EL (cell line): ENCODE data around the gene RPL11.
A peak's percentile ranks its signal among the peaks of the same experiment; 100 is the strongest.
"Not testable (repeated sequence)": the region's sequence is repeated elsewhere in the genome, so short reads cannot be mapped to it uniquely, and the experiment has no call there.

Experiments
- DNase-seq: peaks from one replicate; pipeline ENCODE4 v3.0.0-alpha.2; 2016

RPL11 gene

DNA sequence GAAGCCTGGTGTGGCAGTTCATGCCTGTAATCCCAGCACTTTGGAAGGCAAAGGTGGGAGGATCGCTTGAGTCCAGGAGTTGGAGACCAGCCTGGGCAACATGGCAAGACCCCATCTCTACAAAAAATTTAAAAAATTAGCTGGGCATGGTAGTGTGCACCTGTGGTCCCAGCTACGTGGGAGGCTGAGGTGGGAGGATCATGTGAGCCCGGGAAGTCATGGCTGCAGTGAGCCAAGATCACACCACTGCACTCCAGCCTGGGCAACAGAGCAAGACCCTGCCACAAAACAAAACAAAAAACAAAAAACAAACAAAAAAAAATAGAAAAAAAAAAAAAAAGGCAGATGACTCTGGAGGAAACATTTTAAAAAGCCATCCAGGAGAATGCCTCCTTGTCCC lies 3.9 kb upstream of the RPL11 start:
- not testable (repeated sequence) for DNase-seq

DNA sequence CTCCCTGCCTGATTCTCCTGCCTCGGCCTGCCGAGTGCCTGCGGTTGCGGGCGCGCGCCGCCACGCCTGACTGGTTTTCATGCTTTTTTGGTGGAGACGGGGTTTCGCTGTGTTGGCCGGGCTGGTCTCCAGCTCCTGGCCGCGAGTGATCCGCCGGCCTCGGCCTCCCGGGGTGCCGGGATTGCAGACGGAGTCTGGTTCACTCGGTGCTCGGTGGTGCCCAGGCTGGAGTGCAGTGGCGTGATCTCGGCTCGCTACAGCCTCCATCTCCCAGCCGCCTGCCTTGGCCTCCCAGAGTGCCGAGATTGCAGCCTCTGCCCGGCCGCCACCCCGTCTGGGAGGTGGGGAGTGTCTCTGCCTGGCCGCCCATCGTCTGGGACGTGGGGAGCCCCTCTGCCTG lies 3.3 kb upstream of the RPL11 start:
- not testable (repeated sequence) for DNase-seq

DNA sequence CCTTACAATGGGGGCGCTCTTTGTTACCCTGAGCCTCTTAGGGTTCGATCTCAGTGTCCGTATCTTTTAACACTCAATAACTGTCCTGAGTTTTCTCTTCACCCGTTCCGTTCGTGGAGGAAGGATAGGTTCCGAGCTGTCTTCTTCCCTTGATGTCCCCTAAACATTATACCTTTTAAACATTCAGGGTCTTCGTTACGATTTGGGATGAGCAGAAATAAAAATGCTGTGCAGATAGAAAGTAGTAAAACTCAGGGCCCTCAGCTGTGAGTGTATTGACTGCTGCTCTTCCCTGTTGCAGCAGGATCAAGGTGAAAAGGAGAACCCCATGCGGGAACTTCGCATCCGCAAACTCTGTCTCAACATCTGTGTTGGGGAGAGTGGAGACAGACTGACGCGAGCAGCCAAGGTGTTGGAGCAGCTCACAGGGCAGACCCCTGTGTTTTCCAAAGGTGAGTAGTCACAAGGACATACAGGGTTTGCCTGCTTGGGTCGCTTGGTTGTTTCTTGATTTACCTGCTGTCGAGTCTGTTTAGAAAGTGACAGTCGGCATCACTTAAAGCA lies 784 bp downstream of the RPL11 start:
- DNase-seq: no peak

DNA sequence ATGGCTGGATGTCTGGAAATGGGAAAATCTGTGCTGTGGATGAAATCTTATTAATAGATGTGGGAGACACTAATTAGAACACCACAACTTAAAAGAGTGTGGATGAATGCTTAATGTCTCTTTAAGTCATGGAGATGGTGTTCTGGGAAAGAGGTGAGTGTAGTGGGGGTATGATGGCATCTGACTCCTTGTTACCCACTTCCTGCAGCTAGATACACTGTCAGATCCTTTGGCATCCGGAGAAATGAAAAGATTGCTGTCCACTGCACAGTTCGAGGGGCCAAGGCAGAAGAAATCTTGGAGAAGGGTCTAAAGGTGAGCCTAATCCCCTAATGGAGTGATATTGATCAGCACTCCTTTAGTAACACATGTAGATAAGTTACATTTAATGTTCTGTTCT lies 2.0 kb downstream of the RPL11 start:
- DNase-seq: no peak

DNA sequence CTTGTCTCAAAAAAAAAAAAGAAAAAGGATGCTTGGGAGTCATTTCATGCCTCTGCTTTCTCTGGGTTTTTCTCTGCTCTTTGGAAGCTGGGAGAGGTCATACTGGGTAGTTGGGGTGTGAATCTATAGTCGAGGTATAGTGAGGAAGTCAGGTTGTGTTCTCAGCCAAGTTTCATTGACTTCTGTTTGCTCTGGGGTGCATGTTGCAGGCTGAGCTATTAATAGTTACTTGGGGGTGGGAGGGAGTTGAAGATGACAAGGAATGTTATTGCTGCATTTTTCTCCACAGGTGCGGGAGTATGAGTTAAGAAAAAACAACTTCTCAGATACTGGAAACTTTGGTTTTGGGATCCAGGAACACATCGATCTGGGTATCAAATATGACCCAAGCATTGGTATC lies 2.8 kb downstream of the RPL11 start:
- no peak for DNase-seq

DNA sequence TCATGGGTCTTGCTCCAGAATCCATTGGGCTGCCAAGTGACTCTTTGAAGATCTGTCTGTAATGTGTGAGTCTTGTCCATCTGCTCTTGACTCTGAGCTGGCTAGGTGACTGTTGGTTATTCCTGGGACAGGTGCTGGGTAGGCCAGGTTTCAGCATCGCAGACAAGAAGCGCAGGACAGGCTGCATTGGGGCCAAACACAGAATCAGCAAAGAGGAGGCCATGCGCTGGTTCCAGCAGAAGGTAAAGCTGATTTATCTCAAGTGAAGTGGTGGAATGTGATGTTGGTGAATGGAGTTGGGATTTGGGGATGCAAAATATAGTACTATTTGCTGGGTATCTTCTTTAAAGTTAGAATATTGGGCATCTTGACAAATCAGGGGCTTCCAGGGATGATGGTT lies 4.1 kb downstream of the RPL11 start:
- no peak for DNase-seq

DNA sequence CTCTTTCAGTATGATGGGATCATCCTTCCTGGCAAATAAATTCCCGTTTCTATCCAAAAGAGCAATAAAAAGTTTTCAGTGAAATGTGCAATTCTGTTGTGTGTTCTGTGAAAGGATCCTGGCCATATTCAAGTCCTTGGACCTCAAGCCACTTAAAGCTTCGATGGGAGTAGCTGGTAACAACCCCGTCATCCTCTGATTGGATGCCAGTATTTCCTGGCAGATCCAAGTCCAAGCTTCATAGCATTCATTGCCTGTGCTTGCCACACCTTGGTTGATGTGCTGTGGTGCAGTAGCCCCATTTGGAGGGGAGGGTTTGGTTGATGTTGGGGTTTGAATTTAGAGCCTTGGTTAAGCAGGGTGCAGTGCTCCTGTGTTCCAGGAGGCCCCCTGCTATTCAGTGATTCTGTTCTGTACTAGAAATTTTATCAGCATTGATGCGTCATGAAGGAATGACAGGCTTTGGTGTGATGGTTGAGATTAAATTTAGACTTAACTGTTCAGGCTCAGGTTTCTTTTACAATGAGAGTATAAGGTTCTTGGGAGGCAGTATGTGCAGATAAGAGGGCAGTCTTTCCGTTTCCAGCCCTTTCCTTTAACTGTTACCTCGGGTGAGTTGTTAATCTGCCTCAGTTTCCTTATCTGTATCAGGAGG lies 4.9 kb downstream of the RPL11 start:
- DNase-seq: no peak

DNA sequence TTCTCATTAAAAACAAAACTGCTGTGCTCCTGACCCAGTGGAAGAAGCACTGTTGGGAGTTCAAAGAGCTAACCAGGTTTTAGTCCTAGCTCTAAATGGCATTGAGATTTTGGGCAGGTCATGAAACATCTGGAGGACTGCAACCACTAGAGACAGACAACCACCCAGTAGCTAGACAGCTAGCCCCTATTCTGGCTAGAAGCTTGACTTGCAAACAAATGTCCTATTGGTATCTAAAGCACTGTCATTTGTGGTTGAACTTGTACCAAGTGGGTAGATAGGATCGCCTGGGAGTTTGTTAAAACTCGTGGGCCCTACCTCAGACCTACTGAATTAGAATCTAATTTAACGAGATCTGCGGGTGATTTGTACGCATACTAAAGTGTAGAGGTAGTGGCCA lies 6.9 kb downstream of the RPL11 start:
- DNase-seq: no peak

DNA sequence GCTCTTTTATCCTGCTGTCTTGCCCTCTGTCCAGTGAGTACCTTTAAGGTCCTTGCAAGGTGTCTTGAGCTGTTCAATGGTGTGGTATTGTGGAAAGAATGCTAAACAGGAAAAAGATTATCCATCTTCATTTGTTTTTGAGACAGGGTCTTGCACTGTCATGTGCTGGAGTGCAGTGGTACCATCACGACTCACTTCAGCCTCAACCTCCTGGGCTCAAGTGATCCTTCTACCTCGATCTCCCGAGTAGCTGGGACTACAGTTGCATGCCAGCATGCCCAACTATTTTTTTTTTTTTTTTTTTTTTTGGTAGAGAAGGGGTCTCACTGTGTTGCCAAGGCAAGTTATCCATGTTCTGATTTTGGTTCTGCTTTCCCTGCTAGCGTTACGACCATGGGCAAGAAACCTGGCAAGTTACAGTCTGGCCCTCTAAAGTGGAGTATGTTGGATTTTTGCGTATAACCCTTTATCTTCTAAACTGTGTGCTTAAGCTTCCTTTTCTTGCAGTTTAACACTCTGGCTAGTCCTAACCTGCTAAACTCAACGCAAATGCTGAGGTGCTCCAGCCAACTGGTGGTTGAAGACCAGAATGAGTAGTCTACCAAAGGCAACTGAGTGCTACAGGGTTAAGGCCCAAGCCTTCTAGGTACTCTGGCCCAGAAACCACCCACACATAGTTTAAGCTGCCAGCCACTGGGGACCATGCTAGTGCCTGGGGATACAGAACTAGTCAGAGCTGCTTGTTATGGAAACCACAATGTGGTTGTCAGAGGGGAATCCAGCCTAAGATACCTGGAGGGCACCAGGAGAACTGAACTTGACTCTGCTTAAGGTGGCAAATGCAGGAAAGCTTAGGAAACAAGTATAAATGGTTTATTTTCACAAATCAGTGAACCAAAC lies 7.9 kb downstream of the RPL11 start:
- DNase-seq: peak; percentile 40

DNA sequence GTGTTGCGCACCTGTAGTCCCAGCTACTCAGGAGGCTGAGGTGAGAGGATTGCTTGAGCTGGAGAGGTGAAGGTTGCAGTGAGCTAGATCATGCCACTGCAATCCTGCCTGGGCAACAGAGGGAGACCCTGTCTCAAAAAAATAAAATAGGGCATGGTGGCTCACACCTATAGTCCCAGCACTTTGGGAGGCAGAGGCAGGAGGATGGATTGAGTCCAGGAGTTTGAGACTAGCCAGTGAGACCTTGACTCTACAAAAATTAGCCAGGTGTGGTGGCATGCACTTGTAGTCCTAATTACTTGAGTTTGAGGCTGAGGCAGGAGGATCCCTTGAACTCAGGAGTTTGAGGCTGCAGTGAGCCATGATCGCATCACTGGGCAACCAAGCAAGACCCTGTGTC lies 9.7 kb downstream of the RPL11 start:
- no peak for DNase-seq

DNA sequence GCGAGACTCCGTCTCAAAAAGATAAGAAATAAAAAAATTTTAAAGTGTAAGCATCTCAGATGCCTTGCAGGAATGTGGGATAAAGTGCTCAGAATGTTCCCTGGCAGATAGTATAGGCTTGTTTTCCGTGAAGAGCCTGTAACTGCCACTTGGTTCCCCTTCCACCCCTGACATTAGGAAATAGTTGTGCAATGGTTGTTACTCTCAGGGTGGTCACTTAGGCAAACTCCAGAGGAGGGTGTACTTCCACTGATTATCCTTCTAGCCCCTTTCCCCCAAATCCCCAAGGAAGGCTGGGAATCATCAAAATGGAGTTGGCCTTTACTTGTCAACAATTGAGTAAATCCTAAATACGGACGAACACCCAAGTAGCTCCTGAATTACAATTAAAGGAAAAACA lies 10.4 kb downstream of the RPL11 start:
- DNase-seq: no peak

DNA sequence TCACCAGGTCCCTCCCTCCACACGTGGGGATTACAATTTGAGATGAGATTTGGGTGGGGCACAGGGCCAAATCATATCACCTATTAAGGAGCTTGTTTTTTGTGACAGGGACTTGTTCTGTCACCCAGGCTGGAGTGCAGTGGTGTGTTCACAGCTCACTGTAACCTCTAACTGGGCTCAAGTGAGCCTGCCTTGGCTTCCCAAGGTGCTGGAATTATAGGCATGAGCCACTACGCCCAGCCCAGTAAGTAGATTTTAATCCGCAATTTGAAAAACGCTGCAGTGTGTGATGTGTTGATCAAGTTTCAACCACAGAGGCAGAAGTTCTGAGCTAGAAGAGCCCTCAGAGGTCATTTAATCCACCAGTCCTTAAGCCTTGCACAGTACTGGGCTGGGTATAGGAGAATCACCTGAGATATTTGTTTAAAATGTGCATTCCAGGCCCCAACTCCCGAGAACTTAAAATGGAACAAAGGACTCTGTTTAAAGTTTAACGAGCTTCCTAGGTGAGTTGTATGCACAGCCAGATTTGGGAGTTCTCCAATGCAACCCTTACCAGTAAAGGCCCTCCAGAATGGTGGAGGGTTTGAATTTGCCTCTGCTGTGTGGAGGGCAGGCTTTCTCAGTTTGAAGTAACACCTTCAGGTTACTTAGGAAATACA lies 13.4 kb downstream of the RPL11 start:
- no peak for DNase-seq

DNA sequence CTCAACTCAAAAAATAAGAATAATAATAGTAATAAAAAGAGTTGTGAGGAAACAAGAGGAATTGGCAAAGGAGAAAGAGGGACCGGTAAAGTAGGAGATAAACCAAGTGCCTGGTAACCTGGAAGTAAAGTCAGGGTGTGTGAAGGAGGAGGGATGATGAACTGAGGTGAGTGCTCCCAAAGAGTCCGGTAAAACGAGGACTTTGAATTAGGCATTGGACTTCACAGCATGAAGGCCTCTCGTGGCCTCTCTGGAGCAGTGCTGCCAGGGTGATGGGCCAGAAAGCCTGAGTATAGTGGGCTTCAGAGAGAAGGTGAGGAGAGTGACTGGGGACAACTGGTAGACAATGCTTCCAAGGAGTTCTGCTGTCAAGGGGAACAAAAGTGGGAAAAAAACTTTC lies 17.6 kb downstream of the RPL11 start:
- no peak for DNase-seq

DNA sequence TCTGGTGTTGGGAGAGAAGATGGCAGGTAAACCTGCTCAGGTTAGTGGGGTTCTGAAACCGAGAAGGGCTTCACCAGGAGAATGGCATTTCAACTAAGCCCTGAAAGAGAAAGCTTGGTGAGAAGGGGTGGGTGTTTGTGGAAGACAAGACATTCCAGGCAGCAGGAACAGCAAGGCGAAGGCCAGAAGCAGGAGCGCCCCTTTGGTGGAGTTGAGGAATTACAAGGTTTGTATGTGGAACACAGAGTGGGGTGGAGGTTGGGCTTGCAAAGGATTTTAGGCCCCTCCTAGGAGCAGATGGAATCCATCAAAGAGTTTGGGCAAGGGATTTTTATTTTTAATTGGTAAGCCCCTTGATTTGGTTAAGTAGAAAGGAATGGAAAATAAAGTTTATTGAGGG lies 26.9 kb downstream of the RPL11 start:
- DNase-seq: peak; percentile 58

DNA sequence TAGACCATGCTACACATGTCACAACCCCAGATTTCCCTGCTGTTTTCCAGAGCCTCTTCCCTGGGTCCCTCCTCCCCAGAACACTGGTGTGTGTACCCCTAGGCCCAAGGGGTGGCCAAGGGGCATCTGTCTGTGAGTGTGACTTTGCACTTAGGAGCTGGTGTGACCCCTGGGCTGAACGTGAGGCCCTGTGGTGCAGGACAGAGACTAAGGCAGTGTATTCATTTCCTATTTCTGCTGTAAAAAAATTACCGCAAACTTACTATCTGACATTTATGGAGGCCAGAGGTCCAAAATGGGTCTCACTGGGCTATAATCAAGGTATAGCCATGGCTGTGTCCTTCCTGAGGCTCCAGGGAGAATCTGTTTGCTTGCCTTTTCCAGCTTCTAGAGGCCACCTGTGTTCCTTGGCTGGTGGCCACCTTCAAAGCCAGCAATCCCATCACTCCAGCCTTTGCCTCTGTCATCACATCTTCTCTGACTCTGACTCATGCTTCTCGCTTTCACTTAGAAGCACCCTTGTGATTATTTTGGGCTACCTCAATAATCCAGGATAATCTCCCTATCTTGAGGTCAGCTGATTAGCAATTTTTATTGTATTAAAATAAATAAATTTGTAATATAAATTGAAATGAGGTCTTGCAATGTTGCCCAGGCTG lies 27.7 kb downstream of the RPL11 start:
- no peak for DNase-seq

DNA sequence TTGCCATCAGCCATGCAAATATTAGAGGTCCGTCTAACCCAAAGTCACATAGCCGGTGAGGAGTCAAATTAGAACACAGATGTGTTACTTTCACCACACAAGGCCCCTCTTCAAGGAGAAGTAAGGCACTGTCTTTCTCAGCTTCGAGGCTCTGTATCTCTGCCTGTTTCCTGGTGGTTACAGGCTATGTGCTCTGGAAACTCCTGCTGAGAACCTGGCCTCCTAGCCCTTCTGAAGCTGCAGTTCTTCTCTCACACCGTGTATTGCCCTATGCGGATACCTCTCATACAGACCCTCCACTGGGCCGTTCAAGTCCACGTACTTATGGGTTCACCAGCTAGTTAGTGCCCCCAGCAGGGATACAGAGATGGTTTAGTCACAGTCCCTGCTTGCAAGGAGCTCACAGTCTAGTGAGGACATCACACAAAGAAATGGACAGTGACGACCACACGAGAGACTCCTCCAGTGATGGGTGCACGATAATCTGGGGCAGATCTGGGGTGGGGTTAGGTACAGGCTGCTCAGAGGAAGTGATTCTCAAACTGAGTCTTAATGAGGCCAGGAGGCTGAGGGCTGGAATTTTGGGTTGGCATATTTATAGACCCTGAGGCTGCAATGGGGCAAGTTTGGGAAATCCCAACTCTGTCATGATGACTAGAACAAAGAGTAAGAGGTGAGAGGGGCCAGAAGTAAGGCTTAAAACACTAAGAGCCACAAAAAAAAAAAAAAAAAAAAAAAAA lies 28.8 kb downstream of the RPL11 start:
- DNase-seq: peak; percentile 42

DNA sequence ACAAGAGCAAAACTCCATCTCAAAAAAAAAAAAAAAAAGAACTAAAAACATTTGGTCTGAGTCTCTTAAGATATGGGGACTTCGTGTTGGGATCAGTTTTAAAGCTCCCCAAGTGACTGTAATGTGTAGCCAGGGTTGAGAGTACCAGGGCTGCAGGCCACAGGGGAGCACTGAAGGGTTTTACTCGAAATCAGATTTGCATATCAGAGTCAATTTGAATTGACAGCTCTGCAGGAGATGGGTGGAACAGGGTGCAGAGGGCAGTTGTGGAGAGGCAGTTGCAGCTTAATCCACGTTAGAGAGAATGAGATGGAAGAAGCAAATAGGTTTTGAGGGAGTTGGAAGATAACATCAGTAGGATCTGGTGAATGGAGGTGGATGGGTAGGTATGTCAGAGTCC lies 31.0 kb downstream of the RPL11 start:
- DNase-seq: no peak

DNA sequence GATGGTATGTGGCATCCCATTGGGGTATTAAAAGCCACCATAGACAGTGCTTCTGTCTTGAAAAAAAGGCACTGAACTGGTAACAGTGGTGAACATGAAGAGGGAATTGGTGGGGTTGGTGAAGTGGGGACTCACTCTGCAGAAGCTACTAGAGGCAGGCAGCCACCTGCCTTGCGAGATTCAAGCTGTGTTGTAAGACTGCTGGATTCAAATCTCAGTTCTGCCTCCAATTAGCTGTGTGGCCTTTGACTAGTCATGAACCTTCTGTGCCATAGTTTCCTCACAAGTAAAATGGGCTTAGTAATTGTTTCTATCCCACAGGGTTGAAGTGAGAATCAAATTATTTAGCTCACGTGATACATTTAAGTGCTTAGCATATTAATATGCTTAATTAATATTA lies 35.1 kb downstream of the RPL11 start:
- no peak for DNase-seq

DNA sequence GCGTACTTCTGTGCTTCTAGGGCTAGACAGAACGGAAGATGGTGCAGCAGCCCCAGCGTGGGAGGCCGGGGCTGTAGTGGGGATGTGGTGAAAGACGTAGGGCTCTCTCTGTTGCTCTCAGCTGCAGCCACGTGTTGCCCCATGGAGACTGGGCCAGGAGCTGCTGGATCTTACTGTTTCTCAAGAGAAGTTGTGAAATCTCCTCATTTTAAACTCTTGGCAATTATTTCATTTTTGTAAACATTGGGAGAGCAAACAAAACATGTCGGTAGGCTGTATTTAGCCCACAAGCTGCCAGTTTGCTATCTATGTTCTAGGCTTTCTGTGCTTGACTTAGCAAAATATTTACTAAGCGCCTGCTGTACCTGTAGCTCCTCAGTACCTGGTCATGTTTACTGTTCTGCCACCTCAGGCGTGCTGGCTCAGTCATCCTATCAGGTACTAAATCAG lies 35.8 kb downstream of the RPL11 start:
- DNase-seq: no peak

DNA sequence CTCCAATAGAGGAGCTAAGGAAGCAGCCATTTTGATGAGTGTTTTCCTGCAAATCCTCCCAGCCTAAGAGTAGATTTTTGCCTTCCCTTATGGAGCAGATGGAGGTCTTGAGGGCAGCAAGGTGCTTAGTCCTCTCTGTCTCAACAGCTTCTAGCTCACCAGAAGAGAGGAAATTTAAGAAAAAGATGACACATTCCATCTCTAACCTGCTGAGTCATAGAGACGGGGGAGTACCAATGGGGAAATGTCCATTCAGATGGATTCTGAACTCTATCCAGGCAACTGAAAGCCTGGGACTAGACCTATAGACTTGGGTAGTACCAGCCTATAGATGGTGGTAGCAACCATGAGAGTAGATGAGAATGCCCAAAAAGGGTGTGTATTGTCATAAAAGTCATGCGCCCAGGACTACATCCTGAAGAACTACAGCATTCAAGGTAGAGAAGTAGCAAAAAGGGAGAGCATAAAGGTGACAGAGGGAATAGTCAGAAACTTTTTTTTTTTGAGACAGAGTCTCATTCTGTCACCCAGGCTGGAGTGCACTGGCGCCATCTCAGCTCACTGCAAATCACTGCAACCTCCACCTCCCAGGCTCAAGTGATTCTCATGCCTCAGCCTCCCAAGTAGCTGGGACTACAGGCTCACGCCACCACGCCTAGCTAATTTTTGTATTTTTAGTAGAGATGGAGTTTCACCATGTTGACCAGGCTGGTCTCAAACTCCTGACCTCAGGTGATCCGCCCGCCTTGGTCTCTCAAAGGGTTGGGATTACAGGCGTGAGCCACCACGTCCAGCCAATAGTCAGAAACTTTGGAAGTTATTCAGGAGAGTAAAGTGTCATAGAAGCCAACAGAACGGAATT lies 41.0 kb downstream of the RPL11 start:
- DNase-seq: peak; percentile 56

DNA sequence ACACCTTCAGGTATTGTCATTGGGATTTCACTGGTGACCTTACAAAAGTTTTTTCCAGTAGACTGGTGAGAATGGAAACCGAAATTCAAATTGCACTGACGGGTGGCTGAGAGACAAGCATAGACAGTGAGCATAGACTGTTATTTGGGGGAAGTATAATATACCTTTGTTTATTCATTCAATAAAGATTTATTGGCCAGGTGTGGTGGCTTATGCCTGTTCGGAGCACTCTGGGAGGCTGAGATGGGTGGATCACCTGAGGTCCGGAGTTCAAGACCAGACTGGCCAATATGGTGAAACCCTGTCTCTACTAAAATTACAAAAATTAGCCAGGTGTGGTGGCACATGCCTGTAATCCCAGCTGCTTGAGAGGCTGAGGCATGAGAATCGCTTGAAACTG lies 41.7 kb downstream of the RPL11 start:
- not testable (repeated sequence) for DNase-seq
